Measurements from ENCODE around the gene FOXE1.

Gene FOXE1

DNA sequence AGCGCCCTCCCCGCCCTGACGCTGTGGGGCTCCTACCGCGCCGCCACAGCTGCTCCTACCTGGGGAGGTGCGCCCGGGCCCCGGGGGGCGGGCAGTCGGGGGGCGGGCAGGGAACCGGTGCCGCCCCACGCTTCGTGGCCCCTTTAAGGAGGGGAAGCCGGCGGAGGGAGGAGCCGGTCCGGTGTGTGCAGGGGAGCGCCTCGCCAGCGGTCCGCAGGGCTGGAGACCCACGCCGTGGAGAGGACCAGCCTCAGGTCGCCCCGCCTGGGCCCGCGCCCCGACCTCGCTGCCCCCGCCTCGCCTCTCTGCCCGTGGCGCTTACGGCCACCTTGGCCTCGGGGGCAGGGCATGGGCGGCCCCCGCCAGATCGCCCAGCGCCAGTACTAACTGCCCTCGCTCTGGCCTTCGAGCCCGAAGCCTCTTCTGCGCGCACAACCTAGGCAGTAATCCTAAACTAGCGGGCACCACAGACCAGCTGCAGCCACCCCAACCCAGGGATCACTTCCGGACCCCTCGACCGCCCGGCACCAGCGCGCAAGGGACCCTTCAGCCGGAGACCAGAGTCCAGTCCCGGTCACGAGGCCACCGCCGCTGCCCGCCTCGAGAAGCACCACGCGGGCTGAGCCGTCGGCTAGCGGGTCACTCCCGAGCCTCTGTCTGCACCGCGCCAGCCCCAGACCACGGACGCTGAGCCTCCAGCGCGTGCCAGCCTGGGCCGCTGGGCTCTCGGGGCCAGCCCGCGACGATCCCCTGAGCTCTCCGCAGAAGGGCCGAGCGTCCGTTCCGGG is at the start of gene FOXE1:
TSS of gene FOXE1 (plus strand) at position 171 of the 788 bp plus-strand sequence. CDS start 689 bp downstream, outside the sequence.
- in situ Hi-C loops (cut with HindIII; ENCODE audit: low sequenced_read_pairs), result no loop called here

- in situ Hi-C loops (cut with HindIII; ENCODE audit: low sequenced_read_pairs), result no loop called here
These were observed 49.0 kb upstream of the FOXE1 start for GRCh38 chr9:97804059-97804365.

GRCh38 chr9:97806721-97807120 is 46.3 kb upstream of the FOXE1 start:
- in situ Hi-C loops (cut with HindIII; ENCODE audit: low sequenced_read_pairs), result loop anchor here (5.0 kb wide), 1 partner anchor 96 kb away; no protein-coding TSS in a partner anchor

DNA sequence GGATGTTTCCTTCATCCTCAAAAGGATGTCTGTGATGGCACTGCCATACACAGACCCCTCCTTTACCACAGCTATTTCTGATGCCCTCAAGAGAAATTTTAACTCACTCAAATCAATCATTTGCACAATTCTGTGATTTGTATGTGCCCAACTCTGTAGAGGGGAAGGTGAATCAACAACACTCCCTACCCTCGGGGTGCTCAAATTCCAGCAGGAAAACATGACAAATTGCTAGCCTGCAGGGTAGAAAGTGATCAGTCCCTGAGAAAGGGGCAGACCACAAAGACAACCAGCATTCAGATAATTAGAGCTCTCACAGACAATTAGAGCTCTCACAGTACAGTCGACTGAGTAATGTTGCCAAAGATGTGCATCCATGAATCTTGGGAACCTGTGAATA is 45.3 kb upstream of the FOXE1 start:
- in situ Hi-C loops (cut with HindIII; ENCODE audit: low sequenced_read_pairs), result loop anchor here (5.0 kb wide), 1 partner anchor 95 kb away; no protein-coding TSS in a partner anchor

- in situ Hi-C loops (cut with HindIII; ENCODE audit: low sequenced_read_pairs), result loop anchor here (5.0 kb wide), 1 partner anchor 94 kb away; no protein-coding TSS in a partner anchor
These were observed 44.6 kb upstream of the FOXE1 start for GRCh38 chr9:97808415-97808814.

DNA sequence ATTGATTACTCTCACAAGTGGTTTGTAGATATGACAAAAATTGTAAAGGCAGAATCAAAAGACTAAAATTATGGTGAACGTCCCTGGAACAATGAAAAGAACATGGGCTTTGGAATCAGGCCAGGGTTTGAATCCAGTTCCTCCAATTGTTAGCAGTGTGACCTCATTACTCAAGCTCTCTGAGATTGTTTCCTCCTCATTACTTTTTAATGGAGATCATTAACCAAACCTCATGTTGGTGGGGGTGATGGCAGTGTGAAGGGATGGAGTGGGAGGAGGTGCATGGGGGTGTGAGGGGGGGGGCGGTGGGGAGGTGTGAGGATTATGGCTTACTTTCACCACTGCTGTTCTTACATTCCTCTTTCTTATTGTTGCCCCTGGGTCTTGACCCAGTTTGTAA is 44.1 kb upstream of the FOXE1 start:
- in situ Hi-C loops (cut with HindIII; ENCODE audit: low sequenced_read_pairs), result loop anchor here (5.0 kb wide), 1 partner anchor 93 kb away; no protein-coding TSS in a partner anchor

- in situ Hi-C loops (cut with HindIII; ENCODE audit: low sequenced_read_pairs), result loop anchor here (5.0 kb wide), 1 partner anchor 92 kb away; no protein-coding TSS in a partner anchor
These were observed 43.2 kb upstream of the FOXE1 start for GRCh38 chr9:97809666-97810344.

DNA sequence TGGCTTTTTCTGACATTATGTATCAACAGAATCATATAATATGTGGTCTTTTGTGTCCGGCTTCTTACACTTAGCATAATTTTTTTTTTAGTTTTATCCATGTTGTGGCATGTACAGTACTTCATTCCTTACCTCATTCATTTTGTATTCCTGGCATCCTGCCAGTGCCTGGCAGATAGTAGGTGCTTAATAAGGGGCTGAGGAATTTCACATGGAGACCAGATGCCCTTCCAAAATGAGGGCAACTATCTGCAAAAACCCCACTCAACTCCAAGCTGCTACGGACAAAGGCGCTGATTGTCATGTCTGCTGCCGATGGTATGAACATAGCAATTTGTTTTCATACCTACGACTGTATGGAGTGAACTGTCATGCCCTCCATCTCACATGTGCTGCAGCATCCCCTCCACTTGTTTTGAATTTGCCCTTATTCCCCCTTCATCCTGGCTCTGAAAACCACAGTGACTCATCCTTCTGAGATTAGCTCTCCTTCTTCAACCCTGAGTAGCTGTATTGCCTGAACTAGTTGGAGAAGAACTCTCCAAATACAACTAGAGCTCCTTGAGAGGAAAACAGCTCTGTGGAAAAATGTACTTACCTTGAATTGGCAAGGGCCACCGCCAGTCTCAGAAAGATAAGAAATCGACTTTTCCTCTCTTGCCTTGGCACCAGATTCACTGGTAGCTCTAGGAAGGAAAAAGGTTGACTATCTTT is 41.3 kb upstream of the FOXE1 start:
- in situ Hi-C loops (cut with HindIII; ENCODE audit: low sequenced_read_pairs), result no loop called here

DNA sequence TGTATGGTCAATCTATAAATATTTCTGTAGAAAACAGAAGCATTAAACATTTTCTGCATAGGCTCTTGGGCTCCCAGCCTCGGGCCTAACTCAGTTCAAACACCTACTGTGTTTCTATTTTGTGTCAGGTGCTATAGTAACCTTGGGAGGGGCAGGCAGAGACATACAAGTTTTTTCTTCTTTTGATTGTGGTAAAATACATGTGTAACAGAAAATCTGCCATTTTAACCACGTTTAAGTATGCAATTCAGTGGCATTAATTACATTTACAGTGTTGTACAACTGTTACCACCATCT is 40.8 kb upstream of the FOXE1 start:
- in situ Hi-C loops (cut with HindIII; ENCODE audit: low sequenced_read_pairs), result no loop called here

DNA sequence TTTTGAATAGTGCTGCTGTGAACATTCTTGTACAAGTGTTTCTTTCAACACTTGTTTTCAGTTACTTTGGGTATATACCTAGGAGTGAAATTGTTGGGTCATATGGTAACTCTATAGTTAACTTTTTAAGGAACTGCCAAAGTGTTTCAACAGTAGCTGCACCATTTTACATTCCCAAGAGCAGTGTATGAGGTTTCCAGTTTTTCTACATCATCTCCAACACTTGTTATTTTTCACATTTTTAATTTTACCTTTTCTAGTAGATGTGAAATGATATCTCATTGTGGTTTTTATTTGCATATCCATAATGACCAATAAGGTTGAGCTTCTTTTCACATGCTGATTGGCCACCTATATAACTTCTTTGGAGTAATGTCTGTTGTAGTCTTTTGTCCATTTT is 40.0 kb upstream of the FOXE1 start:
- in situ Hi-C loops (cut with HindIII; ENCODE audit: low sequenced_read_pairs), result no loop called here

GRCh38 chr9:97819735-97820134 is 33.3 kb upstream of the FOXE1 start:
- in situ Hi-C loops (cut with HindIII; ENCODE audit: low sequenced_read_pairs), result no loop called here

DNA sequence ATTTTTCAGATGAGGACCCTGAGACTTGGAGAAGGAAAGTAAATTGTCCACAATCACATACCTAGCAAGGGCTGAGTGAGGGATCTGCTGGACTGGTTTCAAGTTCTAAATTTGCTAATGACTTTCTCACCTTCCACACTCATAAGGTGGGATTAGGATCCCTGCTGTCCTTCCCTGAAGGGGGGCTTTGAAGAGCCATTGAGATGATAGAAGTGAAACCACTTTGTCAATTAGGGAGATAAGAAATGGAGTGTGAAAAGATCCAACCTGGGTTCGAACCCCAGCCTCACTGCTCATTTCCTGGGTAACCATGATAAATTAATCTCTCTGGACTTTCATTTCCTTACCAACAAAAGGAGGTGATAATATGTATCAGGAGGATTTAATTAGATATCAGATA is 32.7 kb upstream of the FOXE1 start:
- in situ Hi-C loops (cut with HindIII; ENCODE audit: low sequenced_read_pairs), result no loop called here

DNA sequence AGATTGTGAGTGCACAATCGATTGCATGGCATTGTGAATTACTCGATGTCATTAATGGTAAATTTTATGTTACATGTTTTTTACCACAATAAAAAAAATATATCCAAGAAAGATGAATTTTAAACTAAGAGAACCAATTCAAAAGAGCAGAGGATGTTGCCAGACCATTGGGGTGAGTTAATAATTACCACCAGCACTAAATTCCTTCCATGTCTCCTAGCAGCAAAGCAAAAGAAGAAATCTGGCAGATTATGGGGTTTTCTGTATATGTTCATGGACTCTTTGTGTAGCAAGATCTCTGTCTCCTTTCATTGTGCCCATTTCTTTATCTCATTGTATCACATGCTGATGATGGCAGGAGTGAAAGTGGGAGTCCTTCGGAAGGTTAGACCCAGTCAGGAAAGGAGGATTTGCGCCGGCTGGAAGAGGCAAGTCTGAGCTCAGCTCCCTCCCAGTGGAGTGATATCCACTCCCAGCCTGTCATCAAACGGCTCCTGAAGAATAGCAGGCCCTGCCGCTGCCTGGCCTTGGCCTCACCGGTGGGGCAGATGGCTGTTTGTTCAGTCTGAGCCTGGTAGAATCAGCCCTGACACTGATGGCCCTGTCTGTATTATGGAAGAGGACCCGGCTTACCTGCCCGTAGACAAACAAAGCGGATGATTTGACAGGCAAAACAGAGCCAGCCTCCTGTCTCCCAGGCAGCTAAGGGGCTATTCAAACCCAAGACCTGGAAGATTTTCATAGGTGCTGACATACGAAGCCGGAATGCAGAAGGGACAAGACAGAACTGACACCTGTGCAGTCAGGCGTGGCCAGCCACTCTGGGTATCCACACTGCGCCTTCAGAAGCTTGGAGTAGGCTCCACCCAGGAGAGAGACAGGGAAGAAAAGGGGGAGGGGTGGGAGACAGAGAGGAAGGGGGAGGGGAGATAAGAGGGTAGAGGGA is 21.9 kb upstream of the FOXE1 start:
- in situ Hi-C loops (cut with HindIII; ENCODE audit: low sequenced_read_pairs), result no loop called here

- in situ Hi-C loops (cut with HindIII; ENCODE audit: low sequenced_read_pairs), result no loop called here
These were observed 21.0 kb upstream of the FOXE1 start for GRCh38 chr9:97831843-97832636.

DNA sequence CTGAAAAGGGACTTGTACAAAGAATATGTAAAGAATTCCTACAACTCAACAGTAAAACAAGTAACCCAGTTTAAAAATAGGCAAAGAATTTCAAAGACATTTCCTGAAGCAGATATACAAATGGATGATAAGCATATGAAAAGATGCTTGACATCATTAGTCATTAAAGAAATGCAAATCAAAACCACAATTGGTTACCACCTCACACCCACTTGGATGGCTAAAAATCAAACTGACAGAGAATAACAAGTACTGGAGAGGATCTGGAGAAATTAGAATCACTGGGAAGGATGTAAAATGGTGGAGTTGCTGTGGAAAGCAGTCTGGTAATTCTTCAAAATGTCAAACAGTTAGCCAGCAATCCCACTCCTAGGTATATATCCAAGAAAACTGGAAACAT is 12.5 kb upstream of the FOXE1 start:
- in situ Hi-C loops (cut with HindIII; ENCODE audit: low sequenced_read_pairs), result no loop called here

GRCh38 chr9:97842960-97843359 is 10.1 kb upstream of the FOXE1 start:
- in situ Hi-C loops (cut with HindIII; ENCODE audit: low sequenced_read_pairs), result no loop called here

- in situ Hi-C loops (cut with HindIII; ENCODE audit: low sequenced_read_pairs), result no loop called here
These were observed 7.9 kb upstream of the FOXE1 start for GRCh38 chr9:97845130-97845529.

DNA sequence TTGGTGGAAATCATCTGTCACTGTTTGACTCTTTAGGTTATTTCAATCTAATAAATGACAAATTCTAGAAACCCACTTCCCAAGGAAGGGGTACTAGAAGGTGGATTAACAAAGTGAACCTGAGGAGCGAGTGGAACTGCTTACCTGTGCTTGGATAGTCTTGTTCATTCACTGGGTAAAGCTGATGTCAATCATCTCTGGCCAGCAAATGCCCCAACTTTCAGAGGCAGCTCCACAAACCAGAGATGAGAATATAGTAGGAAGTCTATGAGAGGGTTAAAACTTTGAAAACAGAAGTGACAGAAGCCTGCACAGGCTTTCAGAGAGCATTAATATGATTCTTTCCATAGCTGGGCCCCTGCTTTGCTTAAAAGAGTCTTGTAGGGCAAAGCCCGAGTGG is 7.3 kb upstream of the FOXE1 start:
- in situ Hi-C loops (cut with HindIII; ENCODE audit: low sequenced_read_pairs), result no loop called here

DNA sequence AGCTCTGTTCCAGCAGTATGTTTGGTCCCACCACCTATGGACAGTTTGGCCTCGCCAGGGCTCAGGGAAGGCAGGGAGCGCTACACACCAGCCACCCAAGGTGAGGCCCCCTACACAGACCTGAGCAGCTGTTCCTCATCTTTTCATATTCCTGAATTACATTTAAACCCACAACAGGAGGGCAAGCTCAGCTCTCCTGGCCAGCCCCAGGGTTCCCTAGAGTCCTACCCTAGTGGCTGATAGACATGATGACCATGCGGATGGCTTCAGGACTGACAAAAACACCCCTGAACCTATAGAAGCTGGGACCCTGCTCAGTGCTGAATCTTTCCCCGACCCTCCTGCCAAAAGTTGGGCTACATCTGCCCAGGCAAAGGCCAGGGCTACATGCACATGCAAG is 6.7 kb upstream of the FOXE1 start:
- in situ Hi-C loops (cut with HindIII; ENCODE audit: low sequenced_read_pairs), result no loop called here

All from endothelial cell of hepatic sinusoid (primary cell).